Liver (tissue), 3 donors: ENCODE measurements around the gene TMEM109.
"Not testable (repeated sequence)": the region's sequence is repeated elsewhere in the genome, so short reads cannot be mapped to it uniquely, and the experiment has no call there.

ENCODE experiments used
- EGR1 ChIP-seq, 2 donors: IDR thresholded peaks; 2 replicates each; pipeline ENCODE4 v1.6.1; 2016 to 2018; ENCODE audit warnings: antibody characterized with exemption in 2 of 2, low read depth in 2 of 2
- FOXA1 ChIP-seq: IDR thresholded peaks from 2 replicates; pipeline ENCODE4 v1.6.1; 2016; ENCODE audit warnings: antibody characterized with exemption
- GABPA ChIP-seq, 2 donors: IDR thresholded peaks in 1 of 2; conservative IDR thresholded peaks in 1 of 2; 2 replicates each; pipeline ENCODE4 v1.6.1; 2016; ENCODE audit warnings: antibody characterized with exemption in 2 of 2, mild to moderate bottlenecking in 1 of 2, moderate library complexity in 1 of 2
- JUND ChIP-seq, 2 donors: IDR thresholded peaks; 2 replicates each; pipeline ENCODE4 v1.6.1; 2016; ENCODE audit warnings: antibody characterized with exemption in 2 of 2
- YY1 ChIP-seq: IDR thresholded peaks from 2 replicates; pipeline ENCODE4 v1.6.1; 2016; ENCODE audit warnings: antibody characterized with exemption, mild to moderate bottlenecking
- TF ChIP-seq, protein P1 (sequence below): fragments of 150-350 bp; IDR thresholded peaks from 2 replicates; pipeline ENCODE4 v1.5.1; 2017; ENCODE audit warnings: improper control_type of control experiment, low read depth, low read length; ENCODE audit not compliant: missing input control
- TF ChIP-seq, protein P2 (sequence below): IDR thresholded peaks from 2 replicates; pipeline ENCODE4 v1.6.1; 2016; ENCODE audit warnings: antibody characterized with exemption, mild to moderate bottlenecking
- TF ChIP-seq, protein P3 (sequence below): IDR thresholded peaks from 2 replicates; pipeline ENCODE4 v1.6.1; 2016; ENCODE audit warnings: antibody characterized with exemption
- donor health status: healthy.
- donor health status: healthy.

DNA sequence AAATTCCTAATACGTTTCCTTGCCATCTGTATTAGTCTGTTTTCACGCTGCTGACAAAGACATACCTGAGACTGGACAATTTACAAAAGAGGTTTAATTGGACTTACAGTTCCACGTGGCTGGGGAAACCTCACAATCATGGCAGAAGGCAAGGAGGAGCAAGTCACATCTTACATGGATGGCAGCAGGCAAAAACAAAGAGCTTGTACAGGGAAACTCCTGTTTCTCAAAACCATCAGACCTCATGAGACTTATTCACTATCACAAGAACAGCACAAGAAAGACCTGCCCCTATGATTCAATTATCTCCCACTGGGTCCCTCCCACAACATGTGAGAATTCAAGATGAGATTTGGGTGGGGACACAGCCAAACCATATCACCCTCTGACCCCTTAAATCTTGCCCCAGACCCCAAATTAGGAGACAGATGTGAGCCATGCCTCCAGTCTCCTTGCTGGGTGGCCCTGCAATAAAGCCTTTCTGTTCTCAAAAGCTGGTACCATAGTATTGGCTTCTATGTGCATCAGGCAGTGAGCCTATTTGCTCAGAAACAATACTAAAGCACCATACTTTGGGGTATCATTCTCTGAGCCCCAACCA is 4.2 kb upstream of the TMEM109 start:
- TF ChIP-seq, protein P1, sequence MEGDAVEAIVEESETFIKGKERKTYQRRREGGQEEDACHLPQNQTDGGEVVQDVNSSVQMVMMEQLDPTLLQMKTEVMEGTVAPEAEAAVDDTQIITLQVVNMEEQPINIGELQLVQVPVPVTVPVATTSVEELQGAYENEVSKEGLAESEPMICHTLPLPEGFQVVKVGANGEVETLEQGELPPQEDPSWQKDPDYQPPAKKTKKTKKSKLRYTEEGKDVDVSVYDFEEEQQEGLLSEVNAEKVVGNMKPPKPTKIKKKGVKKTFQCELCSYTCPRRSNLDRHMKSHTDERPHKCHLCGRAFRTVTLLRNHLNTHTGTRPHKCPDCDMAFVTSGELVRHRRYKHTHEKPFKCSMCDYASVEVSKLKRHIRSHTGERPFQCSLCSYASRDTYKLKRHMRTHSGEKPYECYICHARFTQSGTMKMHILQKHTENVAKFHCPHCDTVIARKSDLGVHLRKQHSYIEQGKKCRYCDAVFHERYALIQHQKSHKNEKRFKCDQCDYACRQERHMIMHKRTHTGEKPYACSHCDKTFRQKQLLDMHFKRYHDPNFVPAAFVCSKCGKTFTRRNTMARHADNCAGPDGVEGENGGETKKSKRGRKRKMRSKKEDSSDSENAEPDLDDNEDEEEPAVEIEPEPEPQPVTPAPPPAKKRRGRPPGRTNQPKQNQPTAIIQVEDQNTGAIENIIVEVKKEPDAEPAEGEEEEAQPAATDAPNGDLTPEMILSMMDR, result not testable (repeated sequence)
- TF ChIP-seq, protein P2, sequence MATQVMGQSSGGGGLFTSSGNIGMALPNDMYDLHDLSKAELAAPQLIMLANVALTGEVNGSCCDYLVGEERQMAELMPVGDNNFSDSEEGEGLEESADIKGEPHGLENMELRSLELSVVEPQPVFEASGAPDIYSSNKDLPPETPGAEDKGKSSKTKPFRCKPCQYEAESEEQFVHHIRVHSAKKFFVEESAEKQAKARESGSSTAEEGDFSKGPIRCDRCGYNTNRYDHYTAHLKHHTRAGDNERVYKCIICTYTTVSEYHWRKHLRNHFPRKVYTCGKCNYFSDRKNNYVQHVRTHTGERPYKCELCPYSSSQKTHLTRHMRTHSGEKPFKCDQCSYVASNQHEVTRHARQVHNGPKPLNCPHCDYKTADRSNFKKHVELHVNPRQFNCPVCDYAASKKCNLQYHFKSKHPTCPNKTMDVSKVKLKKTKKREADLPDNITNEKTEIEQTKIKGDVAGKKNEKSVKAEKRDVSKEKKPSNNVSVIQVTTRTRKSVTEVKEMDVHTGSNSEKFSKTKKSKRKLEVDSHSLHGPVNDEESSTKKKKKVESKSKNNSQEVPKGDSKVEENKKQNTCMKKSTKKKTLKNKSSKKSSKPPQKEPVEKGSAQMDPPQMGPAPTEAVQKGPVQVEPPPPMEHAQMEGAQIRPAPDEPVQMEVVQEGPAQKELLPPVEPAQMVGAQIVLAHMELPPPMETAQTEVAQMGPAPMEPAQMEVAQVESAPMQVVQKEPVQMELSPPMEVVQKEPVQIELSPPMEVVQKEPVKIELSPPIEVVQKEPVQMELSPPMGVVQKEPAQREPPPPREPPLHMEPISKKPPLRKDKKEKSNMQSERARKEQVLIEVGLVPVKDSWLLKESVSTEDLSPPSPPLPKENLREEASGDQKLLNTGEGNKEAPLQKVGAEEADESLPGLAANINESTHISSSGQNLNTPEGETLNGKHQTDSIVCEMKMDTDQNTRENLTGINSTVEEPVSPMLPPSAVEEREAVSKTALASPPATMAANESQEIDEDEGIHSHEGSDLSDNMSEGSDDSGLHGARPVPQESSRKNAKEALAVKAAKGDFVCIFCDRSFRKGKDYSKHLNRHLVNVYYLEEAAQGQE, result not testable (repeated sequence)
- TF ChIP-seq, protein P3, sequence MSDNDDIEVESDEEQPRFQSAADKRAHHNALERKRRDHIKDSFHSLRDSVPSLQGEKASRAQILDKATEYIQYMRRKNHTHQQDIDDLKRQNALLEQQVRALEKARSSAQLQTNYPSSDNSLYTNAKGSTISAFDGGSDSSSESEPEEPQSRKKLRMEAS, result not testable (repeated sequence)
- not testable (repeated sequence) for TF ChIP-seq YY1; EGR1 (IDR thresholded peaks at IDR 0.05; ENCODE audit: low read depth in 2 of 2); GABPA (IDR thresholded peaks at IDR 0.05 in 1 of 2, conservative IDR thresholded peaks at IDR 0.05 in 1 of 2); JUND (IDR thresholded peaks at IDR 0.05); FOXA1
